GM18505 (cell line): ENCODE results near the gene SAA4.

Source experiments
- ATAC-seq: cut with Tn5 transposase; IDR thresholded peaks from one replicate; pipeline ENCODE4 v1.9.1; 2021; ENCODE audit not compliant: unreplicated experiment
- POLR2A ChIP-seq: IDR thresholded peaks from 4 replicates; pipeline ENCODE4 v1.6.1; 2011; ENCODE audit warnings: borderline replicate concordance; ENCODE audit not compliant: insufficient read depth, insufficient read length; ENCODE audit errors: extremely low read depth

The SAA4 gene

GRCh38 chr11:18261721-18262120 is 25.1 kb upstream of the SAA4 start:
- TF ChIP-seq POLR2A, result no peak
- no peak for ATAC-seq

DNA sequence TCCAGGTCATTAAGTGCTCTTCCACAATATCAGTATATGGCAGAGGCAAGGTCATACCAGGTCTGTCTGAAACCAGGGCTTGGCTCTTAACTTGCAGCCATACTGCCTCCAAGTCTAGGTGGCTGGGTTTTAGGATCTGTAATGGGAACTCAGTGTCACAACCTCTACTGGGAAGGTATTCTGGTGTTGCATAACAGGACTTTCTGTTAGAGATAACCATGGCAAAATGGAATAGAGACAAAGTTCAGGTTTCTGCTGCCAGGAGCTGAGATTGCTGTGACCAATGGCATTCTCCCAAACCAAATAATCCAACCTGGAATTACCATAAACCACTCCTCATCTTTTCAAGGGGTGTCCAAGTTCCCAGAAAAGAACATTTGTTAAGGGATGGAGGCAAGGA is 22.7 kb upstream of the SAA4 start:
- ATAC-seq, result no peak
- no peak for TF ChIP-seq POLR2A

GRCh38 chr11:18254781-18255361 is 18.3 kb upstream of the SAA4 start:
- ATAC-seq, result no peak
- TF ChIP-seq POLR2A, result no peak

DNA sequence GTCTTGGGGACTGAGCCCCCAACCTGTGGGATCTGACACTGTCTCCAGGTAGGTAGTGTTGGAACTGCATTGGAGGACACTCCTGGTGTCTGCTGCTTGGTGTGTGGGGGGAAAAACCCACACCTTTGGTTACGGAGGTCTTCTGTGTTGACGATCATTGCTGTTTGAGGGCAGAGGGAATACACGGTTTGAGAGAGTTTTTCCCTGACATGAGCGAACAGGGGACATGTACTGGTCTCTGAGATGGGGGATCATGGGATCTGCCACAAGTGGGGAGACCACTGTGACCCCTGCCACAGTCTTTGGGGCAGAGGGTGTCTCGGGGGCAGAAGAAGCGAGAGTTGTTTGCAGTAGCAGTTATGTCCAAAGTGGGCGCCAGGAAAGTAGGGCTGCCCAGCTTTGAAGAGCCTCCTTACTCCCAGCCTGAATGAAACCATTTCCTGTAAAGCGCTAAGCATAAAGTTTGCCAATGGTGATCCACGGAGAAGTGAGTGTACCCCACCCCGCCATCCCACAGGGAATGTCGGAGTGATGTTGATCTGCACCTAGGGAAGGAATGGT is 17.3 kb upstream of the SAA4 start:
- ATAC-seq, result no peak
- TF ChIP-seq POLR2A, result no peak

DNA sequence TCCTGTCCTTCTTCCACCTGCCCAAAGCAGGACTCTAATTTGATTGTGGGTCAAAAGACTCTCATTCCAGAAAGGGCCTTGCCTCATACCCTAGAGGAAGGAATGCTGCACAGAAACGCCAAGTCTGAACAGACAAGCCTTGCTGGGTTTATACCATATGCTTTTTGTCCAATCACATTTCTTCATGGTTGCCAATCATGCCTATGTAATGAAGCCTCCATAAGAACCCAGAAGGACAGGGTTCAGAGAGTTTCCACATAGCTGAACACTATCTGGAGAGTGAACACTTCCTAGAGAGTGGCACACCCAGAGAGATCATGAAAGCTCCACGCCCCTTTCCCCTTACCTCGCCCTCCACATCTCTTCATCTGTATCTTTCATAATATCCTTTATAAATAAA is 16.6 kb upstream of the SAA4 start:
- ATAC-seq, result no peak
- TF ChIP-seq POLR2A, result no peak

DNA sequence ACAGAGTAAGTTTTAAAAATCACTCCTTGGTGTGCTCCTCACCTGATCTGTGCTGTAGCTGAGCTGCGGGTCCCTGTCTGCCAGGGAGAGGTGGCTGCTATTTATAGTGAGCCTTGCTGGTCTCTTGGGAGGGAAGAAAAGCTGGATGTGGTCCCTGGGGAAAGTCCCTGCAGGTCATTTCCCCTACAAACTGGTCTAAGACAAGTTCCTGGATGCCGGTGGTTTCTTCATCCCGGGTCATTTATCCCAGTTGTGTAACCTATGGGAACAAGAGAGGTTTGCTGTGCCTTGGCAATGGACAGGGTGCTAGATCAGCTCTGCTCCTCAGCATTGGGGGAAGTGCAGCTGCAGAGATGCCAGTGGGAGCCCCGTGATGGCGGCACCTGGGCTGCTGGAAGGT is 12.0 kb upstream of the SAA4 start, which contains the start of gene SAA2:
TSS of gene SAA2 (minus strand) at position 108 of the 400 bp plus-strand sequence. CDS start 657 bp downstream, outside the sequence.
- TF ChIP-seq POLR2A, result no peak
- ATAC-seq, result no peak

- ATAC-seq, result peak; percentile 3
Observed at GRCh38 chr11:18247191-18247581, 10.6 kb upstream of the SAA4 start.

DNA sequence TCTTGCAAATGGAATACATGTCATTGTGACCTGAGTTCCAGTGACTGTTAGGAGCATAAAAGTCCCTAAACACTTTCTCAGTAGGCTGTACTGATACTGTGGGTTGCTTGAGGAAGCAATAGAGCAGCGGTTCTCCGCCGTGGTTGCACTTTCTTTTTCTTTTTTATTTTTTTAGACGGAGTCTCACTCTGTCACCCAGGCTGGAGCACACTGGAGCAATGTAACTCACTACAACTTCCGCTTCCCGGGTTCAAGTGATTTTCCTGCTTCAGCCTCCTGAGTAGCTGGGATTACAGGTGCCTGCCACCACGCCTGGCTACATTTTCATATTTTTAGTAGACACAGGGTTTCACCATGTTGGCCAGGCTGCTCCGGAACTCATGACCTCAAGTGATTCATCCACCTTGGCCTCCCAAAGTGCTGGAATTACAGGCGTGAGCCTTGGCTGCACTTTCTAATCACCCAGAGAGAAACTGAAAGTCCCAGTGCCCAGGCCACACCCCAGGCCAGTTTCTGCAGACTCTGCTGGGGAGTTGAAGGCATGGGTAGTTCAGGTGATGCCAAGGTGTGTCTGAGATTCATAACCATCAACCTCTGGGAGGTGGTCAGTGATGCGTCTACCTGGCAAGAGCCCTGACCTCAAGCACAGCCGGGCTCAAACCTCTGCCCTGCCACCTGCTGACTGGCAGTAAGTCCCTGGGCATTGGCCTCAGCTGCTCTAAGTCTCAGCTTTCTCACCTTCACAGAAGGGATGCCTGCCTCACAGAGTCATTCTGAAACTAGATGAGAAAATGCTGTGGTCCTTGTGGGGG is 10.0 kb upstream of the SAA4 start:
- peak; percentile 65 for ATAC-seq

GRCh38 chr11:18245396-18245795 is 8.8 kb upstream of the SAA4 start:
- no peak for ATAC-seq
- no peak for TF ChIP-seq POLR2A

- ATAC-seq, result no peak
- no peak for TF ChIP-seq POLR2A
Observed at GRCh38 chr11:18243783-18244362, 7.3 kb upstream of the SAA4 start.

DNA sequence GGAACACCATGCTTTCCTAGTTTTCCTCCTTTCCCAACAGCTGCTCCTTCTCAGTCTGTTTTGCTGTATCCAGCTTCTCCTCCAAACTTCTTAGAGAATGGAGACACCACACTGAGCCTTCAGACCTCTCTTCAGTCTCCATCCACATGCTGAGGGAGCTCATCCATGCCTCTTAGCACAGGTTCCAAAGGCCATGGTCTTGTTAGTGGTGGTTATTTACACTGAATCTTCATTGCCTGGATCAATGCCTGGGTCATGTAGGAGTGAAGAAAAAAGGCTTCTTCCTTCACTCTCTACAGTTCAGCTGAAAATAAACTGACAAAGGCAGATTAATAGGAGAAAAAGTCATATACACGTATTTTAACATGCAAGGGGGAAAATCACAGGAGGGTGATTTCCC is 3.1 kb upstream of the SAA4 start:
- ATAC-seq, result no peak
- TF ChIP-seq POLR2A, result no peak

GRCh38 chr11:18235394-18236334 is 938 bp downstream of the SAA4 start:
- no peak for TF ChIP-seq POLR2A
- ATAC-seq, result no peak

DNA sequence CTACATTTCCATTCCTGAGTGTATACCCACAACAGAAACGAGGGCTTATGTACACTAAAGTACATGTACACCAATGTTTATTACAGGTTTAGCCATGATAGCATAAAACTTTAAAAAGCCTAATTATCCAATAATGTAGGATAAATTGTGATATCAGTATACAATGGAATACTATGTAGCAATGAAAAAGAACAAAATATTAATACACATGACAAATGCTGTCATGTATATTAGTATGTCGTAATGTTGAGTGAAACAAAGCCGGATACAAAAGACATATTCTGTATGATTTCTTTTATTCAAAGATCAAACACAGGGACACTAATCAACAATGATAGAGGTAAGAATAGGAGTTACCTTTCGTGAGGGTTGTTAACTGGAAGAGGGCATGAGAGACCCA is 2.7 kb downstream of the SAA4 start:
- no peak for TF ChIP-seq POLR2A
- ATAC-seq, result no peak
